Left lobe of liver (tissue), 2 donors: ENCODE results near the gene MTMR10. TPM values are rescaled to one million over a fixed set of nuclear protein-coding genes. Genes with fewer than 3 reads are reported as not detected.

Source experiments
- ATAC-seq: fragments of 200-7000 bp; cut with Tn5 transposase; one replicate; pipeline ENCODE4 v1.9.1; 2020; ENCODE audit warnings: mild to moderate bottlenecking, moderate library complexity
- DNase-seq: peaks from one replicate; pipeline ENCODE4 v3.0.0-alpha.2; 2020; ENCODE audit warnings: low spot score
- total RNA-seq: library from RNA; stranded (reverse); gene quantifications from one replicate; pipeline ENCODE4 v1.2.1, GENCODE V29; 2021
- donor health status: DM: no; HTN: no; CAD: no; lungs with moderate emphysema.
- donor health status: DM: no; HTN: yes; CAD: no.

Gene MTMR10
- total RNA-seq = 26.6 TPM

DNA sequence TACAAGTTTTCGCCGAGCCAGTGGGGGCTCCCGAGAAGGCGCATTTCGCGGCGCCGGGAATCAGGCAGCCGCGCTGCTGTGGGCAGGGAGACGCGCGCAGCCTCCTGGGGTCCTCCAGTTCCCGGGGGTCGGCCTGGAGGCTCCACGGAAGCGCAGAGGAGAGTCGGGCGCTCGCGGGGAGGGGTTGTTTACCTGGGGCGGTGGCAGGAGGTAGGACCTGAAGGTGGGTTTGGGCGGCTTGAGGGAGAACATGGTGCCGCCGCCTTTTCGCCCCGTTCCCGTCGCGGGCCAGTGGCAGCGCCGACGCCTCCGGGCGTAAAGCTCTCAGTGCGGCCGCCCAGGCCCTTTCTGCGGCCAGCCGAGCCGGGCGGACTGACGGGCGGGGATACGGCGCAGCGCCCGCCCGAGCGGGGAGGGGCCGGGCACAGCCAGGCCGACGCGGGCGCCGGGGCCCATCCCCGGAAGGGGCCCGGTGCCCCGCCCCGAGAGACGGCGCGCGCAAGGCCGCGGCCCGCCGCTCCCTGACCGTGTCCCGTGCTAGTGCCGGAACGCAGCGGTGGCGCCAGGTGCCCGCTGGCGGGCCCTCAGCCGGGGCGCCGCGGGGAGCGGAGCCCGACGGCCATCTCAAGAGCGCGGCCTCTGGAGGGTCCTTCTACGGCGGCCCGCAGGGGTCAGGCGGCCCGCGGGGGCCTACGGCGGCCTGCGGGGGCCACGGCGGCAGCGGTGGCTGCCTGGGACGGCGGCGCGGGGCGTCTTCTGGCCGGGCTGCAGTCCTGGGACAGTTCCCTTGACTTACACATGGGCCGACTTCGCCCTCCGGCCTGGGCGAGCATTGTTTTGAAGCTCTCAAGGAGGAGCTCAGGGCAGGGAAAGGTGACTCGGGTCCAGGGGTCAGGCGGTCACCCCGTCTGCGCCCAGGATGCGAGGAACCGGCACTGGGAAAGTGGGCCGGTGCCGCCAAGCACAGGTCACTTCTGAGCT lies at the start of gene MTMR10:
TSS of gene MTMR10 (minus strand) at position 374 of the 981 bp plus-strand sequence. CDS start at position 252, 122 bp downstream.
- ATAC-seq = peak; percentile 91
- DNase-seq = peak; percentile 88

- ATAC-seq (no peak), DNase-seq (no peak)
Observed at GRCh38 chr15:31040611-31041010, 49.2 kb upstream of the MTMR10 start.

- no peak for DNase-seq
- no peak for ATAC-seq
Observed at GRCh38 chr15:31039961-31040360, 48.5 kb upstream of the MTMR10 start.

DNA sequence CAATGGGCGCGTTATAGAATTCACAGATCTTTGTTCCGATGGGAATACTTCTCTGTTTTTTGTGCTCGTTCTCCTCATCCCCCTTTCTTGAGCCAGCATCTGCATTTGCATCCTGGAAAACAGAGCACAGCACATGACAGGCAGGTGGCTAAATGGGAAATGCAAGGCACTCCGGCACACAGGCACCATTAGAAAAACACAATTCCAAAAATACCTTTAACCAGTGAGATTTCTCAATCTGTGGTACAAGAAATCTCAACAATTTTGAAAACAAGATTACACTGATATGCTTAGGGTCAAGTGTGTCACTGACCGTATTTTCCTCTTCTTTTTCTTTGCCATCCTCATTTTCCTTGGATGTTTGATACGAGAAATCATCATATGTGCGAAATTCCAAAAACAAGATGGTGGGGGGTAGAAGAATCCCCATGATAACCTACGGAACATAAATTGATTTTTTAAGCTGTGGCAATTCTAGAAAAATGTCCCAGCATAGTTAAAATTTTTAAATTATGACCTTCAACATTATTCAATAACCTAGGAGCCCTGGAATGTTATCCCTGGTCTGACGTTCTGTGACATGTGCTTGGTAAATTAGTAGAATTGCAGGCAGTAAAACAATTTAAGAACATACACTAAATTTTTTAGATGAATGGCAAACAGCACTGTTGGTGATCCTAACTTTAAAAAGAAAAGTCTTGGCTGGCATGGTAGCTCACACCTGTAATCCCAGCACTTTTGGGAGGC lies 46.5 kb upstream of the MTMR10 start:
- DNase-seq = no peak
- ATAC-seq = no peak

GRCh38 chr15:31036783-31037182 lies 45.4 kb upstream of the MTMR10 start:
- ATAC-seq (no peak), DNase-seq (no peak)

DNA sequence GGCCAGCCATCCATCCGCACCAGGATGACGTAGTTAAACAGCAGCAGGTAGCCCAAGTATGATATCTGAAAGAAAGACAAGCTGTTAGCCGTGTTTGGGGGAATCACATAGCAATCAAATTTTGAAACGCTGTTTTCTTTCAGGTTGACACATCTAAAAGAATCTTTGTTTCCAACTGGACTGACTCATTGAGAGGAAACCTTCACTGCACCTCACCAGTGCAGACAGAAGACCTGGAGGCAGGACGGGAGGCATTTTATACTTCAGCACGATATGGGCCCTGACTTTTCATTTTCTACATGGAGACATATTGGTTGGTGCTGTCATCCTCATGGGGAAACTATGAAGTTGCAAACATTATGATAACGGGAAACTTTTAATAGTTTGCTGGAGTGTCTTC lies 44.2 kb upstream of the MTMR10 start:
- no peak for ATAC-seq
- DNase-seq = no peak

GRCh38 chr15:31034152-31034551 lies 42.7 kb upstream of the MTMR10 start:
- no peak for ATAC-seq
- DNase-seq = no peak

GRCh38 chr15:31032961-31033371 lies 41.5 kb upstream of the MTMR10 start:
- DNase-seq (no peak), ATAC-seq (no peak)

GRCh38 chr15:31031471-31032067 lies 40.1 kb upstream of the MTMR10 start:
- ATAC-seq (no peak), DNase-seq (no peak)

DNA sequence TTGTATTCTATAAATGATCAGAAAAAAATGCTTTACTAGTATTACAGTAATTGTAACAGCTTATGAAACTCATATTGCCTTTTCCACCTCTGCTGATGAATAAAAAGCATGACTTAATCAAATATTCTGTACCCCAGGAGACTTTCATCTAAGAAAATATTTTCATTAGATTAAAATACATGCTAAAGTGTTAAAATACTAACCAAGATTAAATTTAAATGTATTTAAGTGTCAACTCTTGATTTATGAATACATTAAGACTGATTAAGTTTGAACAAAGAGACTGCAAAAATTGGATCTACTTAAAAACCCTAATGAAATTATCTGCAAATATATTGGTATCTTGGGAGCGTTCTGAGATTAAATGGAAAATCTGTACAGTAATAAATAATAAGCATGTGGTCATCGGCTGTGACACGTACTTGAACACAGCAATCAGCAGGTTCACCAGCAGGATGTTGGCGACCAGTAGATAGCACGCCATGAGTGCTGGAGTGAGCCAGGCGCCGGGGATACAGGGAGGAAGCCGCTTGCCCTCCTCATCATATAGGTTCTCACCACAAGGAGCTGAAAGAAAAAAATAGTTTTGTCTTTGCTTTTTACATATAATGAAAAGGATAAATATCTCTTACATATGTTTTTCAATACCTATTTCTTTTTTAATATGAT lies 36.6 kb upstream of the MTMR10 start:
- DNase-seq (no peak), ATAC-seq (no peak)

GRCh38 chr15:31025996-31026395 lies 34.6 kb upstream of the MTMR10 start:
- ATAC-seq = no peak
- DNase-seq = no peak

DNA sequence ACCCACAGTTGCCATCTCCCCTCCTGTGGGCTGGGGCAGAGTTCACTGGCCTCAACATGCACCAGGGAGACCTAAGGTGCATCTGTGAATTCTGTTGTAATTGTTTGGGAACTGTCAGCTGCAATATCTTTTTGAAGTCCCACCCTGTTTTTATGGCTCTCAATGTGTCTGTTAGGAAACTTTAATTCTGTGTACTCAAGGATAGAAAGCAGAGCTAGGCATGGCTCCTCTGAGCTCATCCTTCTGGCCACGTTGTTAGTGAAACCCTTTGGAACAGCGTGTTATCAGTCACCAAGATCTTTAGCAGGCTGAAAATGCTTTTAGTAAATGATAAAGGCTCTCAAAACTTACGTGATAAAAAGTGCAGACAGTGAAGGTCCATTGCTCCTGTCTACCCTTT lies 33.6 kb upstream of the MTMR10 start:
- DNase-seq (no peak), ATAC-seq (no peak)

DNA sequence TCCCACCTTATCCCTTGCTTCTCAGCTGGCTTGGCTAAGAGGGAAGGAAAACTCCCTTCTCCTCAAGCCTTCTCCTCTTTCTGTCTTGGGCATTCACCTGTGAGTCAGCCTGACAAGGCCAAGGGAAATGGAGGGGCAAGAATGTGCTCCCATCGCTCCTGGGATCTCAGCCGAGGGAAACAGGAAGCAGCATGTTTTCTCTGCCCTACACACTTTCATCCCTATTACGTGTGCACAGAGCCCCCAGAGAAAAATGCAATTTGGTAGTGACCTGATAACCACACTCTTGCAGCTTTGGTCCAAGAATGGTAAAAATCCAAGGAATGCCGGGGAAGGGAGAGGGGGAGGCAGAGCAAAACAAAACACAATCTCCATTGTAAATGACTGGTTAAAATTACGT lies 32.9 kb upstream of the MTMR10 start:
- no peak for ATAC-seq
- DNase-seq = no peak

DNA sequence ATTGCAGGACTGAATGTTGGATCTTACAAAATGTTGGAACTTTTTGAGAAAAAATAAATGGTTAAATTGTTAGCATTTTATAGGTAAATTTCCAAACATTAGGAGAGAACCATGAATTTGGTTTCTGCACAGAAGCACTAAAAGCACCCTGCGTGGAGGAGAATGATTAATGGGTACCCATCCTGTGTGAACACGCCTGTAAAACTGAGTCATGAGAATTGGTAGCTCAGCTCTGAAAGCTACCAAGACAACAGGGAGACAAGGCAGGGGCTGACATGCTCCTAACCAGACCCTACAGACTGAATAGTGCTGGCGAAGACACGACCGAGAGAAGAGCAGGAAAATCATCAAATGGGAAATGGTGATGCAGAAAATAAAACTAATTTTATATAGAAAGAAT lies 32.4 kb upstream of the MTMR10 start:
- no peak for ATAC-seq
- DNase-seq = no peak

- DNase-seq (no peak), ATAC-seq (no peak)
Observed at GRCh38 chr15:31021067-31021665, 29.7 kb upstream of the MTMR10 start.

DNA sequence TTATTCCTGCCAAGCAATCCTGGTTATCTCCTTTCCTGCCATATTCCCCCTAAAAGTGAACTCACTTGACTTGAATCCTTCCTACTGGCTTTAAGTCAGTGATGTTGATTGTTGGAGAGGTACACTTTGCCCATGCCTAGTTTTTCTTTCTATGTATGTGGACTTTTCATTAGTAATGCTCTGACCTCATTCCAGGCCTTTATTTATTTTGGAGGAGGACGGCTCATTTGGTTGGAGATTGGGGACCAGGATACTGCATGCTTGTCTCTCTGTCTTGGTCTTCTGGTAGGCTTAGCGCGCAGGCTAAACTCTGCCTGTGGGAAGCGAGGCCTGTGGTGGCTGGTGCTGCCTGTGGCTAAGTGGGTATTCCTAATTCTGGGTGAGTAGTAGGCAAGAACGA lies 29.1 kb upstream of the MTMR10 start:
- ATAC-seq = no peak
- no peak for DNase-seq

- ATAC-seq (no peak), DNase-seq (no peak)
Observed at GRCh38 chr15:31019986-31020385, 28.6 kb upstream of the MTMR10 start.

DNA sequence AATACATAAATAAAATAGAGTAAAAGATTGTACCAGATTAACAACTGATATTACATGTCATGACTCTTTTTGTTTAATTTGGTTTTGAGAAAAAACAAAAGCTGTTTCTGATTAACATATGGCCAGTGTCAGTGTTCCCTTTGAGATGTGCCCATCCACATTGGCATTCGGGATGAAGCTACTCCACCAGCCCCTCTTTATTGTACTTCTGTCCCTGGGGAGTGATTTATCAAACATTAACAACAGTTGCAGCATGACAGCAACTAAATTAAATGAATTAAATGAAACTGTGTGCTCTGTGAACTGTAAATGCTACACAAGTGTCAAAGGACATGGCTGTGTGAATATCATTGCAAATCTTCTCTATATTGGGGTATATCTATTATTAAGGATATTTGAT lies 25.9 kb upstream of the MTMR10 start:
- ATAC-seq = no peak

DNA sequence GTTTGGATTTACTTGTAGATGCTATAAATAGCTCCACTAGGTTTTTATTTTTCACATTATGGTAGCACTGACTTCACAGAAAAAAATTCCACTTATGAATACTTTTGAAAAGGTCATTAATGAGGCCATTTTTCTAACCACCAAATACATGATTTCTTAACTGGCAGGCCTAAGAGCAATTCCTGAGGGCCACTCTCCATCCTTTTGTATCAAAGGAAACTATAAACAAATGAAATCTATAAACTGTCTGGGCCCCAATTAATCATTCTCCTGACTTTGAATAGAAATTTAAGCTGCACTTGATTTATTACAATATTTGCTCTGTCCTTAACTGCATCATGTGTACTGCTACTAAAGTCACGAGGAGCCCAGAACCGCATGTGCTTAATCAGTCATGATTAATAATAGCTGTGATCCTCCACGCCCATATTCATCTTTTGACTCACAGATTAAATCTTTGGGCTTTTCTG lies 25.1 kb upstream of the MTMR10 start:
- no peak for DNase-seq
- ATAC-seq = no peak

More for the DNA sequence above, 25.9 kb upstream of the MTMR10 start:
- DNase-seq = no peak

DNA sequence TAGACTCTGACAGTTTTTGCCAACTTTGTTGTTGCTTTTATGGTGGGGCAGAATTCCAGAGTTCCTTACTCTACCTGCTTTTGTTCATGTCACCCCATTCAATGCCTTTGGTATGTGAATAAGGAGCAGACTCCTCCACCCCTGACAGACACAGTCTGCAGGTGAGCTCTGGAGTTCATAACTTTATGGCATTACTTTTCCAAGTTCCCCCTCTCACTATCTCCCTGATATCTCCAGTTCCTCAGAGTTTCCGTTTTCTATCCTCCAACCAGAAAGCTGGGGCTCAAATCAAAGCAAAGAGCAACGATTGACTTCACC lies 23.1 kb upstream of the MTMR10 start:
- ATAC-seq = no peak

More for the DNA sequence above, 23.1 kb upstream of the MTMR10 start:
- DNase-seq = no peak
